SK-N-SH treated with all-trans-retinoic acid at 6 μM for 48 hours (cell line): ENCODE data around the gene NFIA.

Source experiments
- ATAC-seq: fragments of 200-7000 bp; cut with Tn5 transposase; 3 replicates; pipeline ENCODE4 v1.9.1; 2020; ENCODE audit warnings: mild to moderate bottlenecking, moderate library complexity
- ARNTL ChIP-seq: fragments of 450-650 bp; formaldehyde crosslinking; IDR thresholded peaks from 2 replicates; pipeline ENCODE4 v1.5.0; 2020; ENCODE audit warnings: low read depth, mild to moderate bottlenecking, moderate library complexity, borderline replicate concordance
- BACH2 ChIP-seq: fragments of 250-450 bp; sonication (Bioruptor Pico); IDR thresholded peaks from 2 replicates; pipeline ENCODE4 v1.9.0; 2021; ENCODE audit warnings: mild to moderate bottlenecking, borderline replicate concordance
- CSDC2 ChIP-seq: fragments of 250-450 bp; sonication (Bioruptor Pico); IDR thresholded peaks from 2 replicates; pipeline ENCODE4 v1.5.0; 2020; ENCODE audit warnings: mild to moderate bottlenecking, moderate library complexity
- ESRRG ChIP-seq: fragments of 250-450 bp; sonication (Bioruptor Pico); IDR thresholded peaks from 2 replicates; pipeline ENCODE4 v1.6.1; 2021; ENCODE audit warnings: mild to moderate bottlenecking
- GLIS3 ChIP-seq: fragments of 250-450 bp; sonication (Bioruptor Pico); IDR thresholded peaks from 2 replicates; pipeline ENCODE4 v1.5.0; 2020; ENCODE audit warnings: mild to moderate bottlenecking, moderate library complexity
- OSR1 ChIP-seq: fragments of 250-450 bp; sonication (Bioruptor Pico); IDR thresholded peaks from 2 replicates; pipeline ENCODE4 v1.8.0; 2022; ENCODE audit warnings: moderate library complexity, mild to moderate bottlenecking, inconsistent platforms
- PPARA ChIP-seq: fragments of 250-450 bp; sonication (Bioruptor Pico); IDR thresholded peaks from 2 replicates; pipeline ENCODE4 v1.5.0; 2020; ENCODE audit warnings: mild to moderate bottlenecking, borderline replicate concordance
- RARB ChIP-seq: fragments of 250-450 bp; sonication (Bioruptor Pico); IDR thresholded peaks from 2 replicates; pipeline ENCODE4 v1.8.0; 2021; ENCODE audit warnings: mild to moderate bottlenecking, moderate library complexity
- SNAI2 ChIP-seq: fragments of 250-450 bp; sonication (Bioruptor Pico); IDR thresholded peaks from 2 replicates; pipeline ENCODE4 v1.5.0; 2020; ENCODE audit warnings: mild to moderate bottlenecking, moderate library complexity
- TCF4 ChIP-seq: fragments of 250-450 bp; sonication (Bioruptor Pico); IDR thresholded peaks from 2 replicates; pipeline ENCODE4 v1.8.0; 2021; ENCODE audit warnings: mild to moderate bottlenecking, moderate library complexity, borderline replicate concordance
- TOX ChIP-seq: fragments of 250-450 bp; sonication (Bioruptor Pico); IDR thresholded peaks from 2 replicates; pipeline ENCODE4 v1.8.0; 2021; ENCODE audit warnings: mild to moderate bottlenecking, moderate library complexity, borderline replicate concordance
- ZC3H10 ChIP-seq: fragments of 250-450 bp; sonication (Bioruptor Pico); IDR thresholded peaks from 2 replicates; pipeline ENCODE4 v1.5.1; 2021; ENCODE audit warnings: mild to moderate bottlenecking, moderate library complexity
- ZFP3 ChIP-seq: fragments of 250-450 bp; sonication (Bioruptor Pico); IDR thresholded peaks from 2 replicates; pipeline ENCODE4 v1.5.0; 2020; ENCODE audit warnings: mild to moderate bottlenecking, moderate library complexity
- ZNF565 ChIP-seq: fragments of 450-650 bp; formaldehyde crosslinking; conservative IDR thresholded peaks from 2 replicates; pipeline ENCODE4 v1.5.0; 2020; ENCODE audit warnings: low read depth, mild to moderate bottlenecking, moderate library complexity
- ZNF70 ChIP-seq: fragments of 450-650 bp; formaldehyde crosslinking; IDR thresholded peaks from 2 replicates; pipeline ENCODE4 v1.5.0; 2020; ENCODE audit warnings: mild to moderate bottlenecking, moderate library complexity
- ZNF8 ChIP-seq: fragments of 450-650 bp; formaldehyde crosslinking; IDR thresholded peaks from 2 replicates; pipeline ENCODE4 v1.5.0; 2020; ENCODE audit warnings: mild to moderate bottlenecking, moderate library complexity
- TF ChIP-seq, protein P1 (sequence below): fragments of 250-450 bp; sonication (Bioruptor Pico); IDR thresholded peaks from 2 replicates; pipeline ENCODE4 v1.5.0; 2020; ENCODE audit warnings: mild to moderate bottlenecking, moderate library complexity
- TF ChIP-seq, protein P2 (sequence below): fragments of 250-450 bp; sonication (Bioruptor Pico); IDR thresholded peaks from 2 replicates; pipeline ENCODE4 v1.8.0; 2021; ENCODE audit warnings: low read depth, mild to moderate bottlenecking, moderate library complexity, borderline replicate concordance
- TF ChIP-seq, protein P3 (sequence below): fragments of 250-450 bp; sonication (Bioruptor Pico); IDR thresholded peaks from 2 replicates; pipeline ENCODE4 v1.5.1; 2021; ENCODE audit warnings: mild to moderate bottlenecking, moderate library complexity
- TF ChIP-seq, protein P4 (sequence below): fragments of 250-450 bp; sonication (Bioruptor Pico); IDR thresholded peaks from 2 replicates; pipeline ENCODE4 v1.8.0; 2020; ENCODE audit warnings: mild to moderate bottlenecking, moderate library complexity, borderline replicate concordance

The NFIA gene

DNA sequence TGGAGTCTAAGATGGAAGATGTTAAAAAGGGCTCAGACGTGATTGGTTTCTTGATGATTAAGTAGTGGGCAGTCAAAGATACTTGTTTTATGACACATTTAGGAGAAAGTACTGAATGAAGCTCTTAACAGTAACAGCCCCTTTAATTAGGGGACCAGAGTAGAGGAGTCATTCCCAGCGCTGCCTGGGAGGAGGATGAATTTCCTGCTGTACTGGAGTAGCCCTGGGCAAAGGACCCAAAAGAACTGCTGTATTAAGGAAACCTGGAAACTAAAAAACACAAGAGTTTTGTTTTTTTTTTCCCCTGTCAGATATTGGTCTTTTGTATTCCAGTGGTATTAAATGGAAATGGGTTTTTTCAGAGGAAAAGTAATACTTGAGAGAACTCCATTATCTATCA lies 126.5 kb downstream of the NFIA start:
- no peak for ATAC-seq
- TF ChIP-seq, protein P1, sequence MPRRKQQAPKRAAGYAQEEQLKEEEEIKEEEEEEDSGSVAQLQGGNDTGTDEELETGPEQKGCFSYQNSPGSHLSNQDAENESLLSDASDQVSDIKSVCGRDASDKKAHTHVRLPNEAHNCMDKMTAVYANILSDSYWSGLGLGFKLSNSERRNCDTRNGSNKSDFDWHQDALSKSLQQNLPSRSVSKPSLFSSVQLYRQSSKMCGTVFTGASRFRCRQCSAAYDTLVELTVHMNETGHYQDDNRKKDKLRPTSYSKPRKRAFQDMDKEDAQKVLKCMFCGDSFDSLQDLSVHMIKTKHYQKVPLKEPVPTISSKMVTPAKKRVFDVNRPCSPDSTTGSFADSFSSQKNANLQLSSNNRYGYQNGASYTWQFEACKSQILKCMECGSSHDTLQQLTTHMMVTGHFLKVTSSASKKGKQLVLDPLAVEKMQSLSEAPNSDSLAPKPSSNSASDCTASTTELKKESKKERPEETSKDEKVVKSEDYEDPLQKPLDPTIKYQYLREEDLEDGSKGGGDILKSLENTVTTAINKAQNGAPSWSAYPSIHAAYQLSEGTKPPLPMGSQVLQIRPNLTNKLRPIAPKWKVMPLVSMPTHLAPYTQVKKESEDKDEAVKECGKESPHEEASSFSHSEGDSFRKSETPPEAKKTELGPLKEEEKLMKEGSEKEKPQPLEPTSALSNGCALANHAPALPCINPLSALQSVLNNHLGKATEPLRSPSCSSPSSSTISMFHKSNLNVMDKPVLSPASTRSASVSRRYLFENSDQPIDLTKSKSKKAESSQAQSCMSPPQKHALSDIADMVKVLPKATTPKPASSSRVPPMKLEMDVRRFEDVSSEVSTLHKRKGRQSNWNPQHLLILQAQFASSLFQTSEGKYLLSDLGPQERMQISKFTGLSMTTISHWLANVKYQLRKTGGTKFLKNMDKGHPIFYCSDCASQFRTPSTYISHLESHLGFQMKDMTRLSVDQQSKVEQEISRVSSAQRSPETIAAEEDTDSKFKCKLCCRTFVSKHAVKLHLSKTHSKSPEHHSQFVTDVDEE (CRISPR knock-in tag), result no peak
- TF ChIP-seq GLIS3 (CRISPR knock-in tag) (no peak), ESRRG (no peak), BACH2 (CRISPR knock-in tag) (no peak), OSR1 (CRISPR knock-in tag) (no peak), PPARA (no peak), ZNF70 (CRISPR knock-in tag) (no peak)
- TF ChIP-seq, protein P2, sequence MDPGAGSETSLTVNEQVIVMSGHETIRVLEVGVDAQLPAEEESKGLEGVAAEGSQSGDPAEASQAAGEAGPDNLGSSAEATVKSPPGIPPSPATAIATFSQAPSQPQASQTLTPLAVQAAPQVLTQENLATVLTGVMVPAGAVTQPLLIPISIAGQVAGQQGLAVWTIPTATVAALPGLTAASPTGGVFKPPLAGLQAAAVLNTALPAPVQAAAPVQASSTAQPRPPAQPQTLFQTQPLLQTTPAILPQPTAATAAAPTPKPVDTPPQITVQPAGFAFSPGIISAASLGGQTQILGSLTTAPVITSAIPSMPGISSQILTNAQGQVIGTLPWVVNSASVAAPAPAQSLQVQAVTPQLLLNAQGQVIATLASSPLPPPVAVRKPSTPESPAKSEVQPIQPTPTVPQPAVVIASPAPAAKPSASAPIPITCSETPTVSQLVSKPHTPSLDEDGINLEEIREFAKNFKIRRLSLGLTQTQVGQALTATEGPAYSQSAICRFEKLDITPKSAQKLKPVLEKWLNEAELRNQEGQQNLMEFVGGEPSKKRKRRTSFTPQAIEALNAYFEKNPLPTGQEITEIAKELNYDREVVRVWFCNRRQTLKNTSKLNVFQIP (CRISPR knock-in tag), result no peak
- TF ChIP-seq, protein P3, sequence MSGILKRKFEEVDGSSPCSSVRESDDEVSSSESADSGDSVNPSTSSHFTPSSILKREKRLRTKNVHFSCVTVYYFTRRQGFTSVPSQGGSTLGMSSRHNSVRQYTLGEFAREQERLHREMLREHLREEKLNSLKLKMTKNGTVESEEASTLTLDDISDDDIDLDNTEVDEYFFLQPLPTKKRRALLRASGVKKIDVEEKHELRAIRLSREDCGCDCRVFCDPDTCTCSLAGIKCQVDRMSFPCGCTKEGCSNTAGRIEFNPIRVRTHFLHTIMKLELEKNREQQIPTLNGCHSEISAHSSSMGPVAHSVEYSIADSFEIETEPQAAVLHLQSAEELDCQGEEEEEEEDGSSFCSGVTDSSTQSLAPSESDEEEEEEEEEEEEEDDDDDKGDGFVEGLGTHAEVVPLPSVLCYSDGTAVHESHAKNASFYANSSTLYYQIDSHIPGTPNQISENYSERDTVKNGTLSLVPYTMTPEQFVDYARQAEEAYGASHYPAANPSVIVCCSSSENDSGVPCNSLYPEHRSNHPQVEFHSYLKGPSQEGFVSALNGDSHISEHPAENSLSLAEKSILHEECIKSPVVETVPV (CRISPR knock-in tag), result no peak

DNA sequence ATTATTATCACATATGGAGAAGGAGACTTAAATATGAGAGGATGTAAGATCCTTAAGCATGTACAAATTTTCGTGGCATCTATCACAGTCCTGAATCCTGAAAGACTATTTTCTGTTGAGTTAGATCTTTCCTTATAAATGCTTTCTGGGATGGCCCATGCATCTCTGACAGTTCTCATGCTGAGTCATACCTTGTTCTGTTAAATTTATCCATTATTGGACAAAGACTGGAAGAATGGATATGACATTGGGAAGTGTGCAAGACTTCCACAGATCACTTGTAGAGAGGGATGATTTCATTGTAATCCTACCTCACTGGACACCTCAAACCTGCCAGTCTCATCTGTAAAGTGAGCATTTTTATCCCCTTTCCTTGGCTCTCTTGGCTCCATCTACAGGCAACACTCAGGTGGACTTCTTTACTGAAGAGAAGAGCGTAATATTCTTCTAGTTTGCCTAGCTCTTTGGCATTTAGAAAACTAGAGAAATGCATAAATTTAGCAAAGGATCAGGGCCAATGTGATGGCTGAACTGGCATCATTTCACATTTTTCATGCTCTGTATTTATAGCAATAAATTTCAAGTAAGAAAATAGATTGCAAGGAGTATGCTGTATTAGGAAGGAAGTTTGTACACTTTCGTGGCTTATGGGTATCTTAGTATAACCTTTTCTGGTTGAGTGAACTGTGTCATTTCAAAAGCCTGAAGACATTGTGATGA lies 128.2 kb downstream of the NFIA start:
- TF ChIP-seq ZC3H10 (CRISPR knock-in tag) (no peak), RARB (no peak), ZNF8 (CRISPR knock-in tag) (no peak)
- TF ChIP-seq, protein P3 (CRISPR knock-in tag), result no peak
- ATAC-seq, result peak; percentile 84

DNA sequence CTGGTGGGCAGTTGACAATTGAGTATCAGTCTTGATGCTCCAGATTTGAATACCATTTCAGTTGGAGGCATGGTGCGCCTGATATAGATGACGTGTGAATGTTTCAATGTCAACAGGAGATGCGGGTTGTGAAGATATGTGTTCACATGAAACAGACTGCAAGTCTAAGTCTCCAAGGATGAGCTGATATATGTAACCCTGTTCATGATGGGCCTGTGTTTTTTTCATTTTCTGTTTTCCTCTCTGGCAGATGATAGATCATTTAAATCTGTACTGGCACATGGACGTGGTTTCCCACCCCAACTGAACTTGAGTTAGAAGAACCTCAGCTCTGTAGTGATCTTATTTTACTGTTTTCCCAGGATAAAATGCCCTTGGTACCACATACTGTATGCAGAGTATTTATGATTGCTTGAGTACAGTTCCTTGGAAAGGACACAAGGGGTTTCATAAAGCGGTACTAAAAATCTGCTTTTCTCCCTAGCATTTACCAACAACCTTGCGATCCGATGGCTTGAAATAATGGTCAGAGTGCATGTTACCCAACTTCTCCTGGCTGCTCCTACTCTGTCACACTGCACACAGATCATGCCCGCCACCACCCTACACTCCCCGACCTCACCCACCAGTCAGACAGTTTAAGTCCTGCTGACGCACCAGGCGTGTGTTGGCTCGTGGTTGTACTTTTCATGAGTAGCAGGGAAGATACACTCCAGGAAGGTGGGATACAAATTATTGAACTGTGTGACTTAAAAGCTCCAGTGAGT lies 131.1 kb downstream of the NFIA start:
- ATAC-seq, result no peak
- TF ChIP-seq BACH2 (CRISPR knock-in tag) (no peak), ZC3H10 (CRISPR knock-in tag) (no peak), ZNF565 (no peak), ARNTL (no peak), ESRRG (no peak), CSDC2 (CRISPR knock-in tag) (no peak), ZNF8 (CRISPR knock-in tag) (no peak), ZFP3 (no peak), TOX (CRISPR knock-in tag) (no peak), OSR1 (CRISPR knock-in tag) (no peak), SNAI2 (CRISPR knock-in tag) (no peak), PPARA (no peak), GLIS3 (CRISPR knock-in tag) (no peak), TCF4 (no peak)
- TF ChIP-seq, protein P1 (CRISPR knock-in tag), result no peak
- TF ChIP-seq, protein P4, sequence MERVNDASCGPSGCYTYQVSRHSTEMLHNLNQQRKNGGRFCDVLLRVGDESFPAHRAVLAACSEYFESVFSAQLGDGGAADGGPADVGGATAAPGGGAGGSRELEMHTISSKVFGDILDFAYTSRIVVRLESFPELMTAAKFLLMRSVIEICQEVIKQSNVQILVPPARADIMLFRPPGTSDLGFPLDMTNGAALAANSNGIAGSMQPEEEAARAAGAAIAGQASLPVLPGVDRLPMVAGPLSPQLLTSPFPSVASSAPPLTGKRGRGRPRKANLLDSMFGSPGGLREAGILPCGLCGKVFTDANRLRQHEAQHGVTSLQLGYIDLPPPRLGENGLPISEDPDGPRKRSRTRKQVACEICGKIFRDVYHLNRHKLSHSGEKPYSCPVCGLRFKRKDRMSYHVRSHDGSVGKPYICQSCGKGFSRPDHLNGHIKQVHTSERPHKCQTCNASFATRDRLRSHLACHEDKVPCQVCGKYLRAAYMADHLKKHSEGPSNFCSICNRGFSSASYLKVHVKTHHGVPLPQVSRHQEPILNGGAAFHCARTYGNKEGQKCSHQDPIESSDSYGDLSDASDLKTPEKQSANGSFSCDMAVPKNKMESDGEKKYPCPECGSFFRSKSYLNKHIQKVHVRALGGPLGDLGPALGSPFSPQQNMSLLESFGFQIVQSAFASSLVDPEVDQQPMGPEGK (CRISPR knock-in tag), result no peak
- TF ChIP-seq, all 23 proteins: peak for 0
